SK-N-MC (cell line): ENCODE measurements around the gene KRT82.

Experiments used
- DNase-seq: peaks from one replicate; pipeline ENCODE4 v3.0.0-alpha.2; 2011; ENCODE audit warnings: low read depth, low spot score
- H3K27ac ChIP-seq: fragments of 200-600 bp; sonication (generic); 2 replicates; pipeline ENCODE4 v1.5.1; 2016; ENCODE audit warnings: mixed run types
- H3K36me3 ChIP-seq: fragments of 200-600 bp; sonication (generic); 2 replicates; pipeline ENCODE4 v1.6.1; 2017; ENCODE audit warnings: antibody characterized with exemption, low read length, mixed read lengths; ENCODE audit not compliant: insufficient read depth
- H3K4me3 ChIP-seq: fragments of 200-600 bp; sonication (generic); 2 replicates; pipeline ENCODE4 v1.5.1; 2016
- H3K9ac ChIP-seq: fragments of 200-600 bp; sonication (generic); 2 replicates; pipeline ENCODE4 v1.8.0; 2017; ENCODE audit warnings: mixed run types, mixed read lengths; ENCODE audit not compliant: insufficient read length
- H3K9me3 ChIP-seq: fragments of 200-600 bp; sonication (generic); 2 replicates; pipeline ENCODE4 v1.6.1; 2017; ENCODE audit warnings: low read depth, mild to moderate bottlenecking, antibody characterized with exemption, low read length, moderate library complexity, mixed read lengths
- EZH2 ChIP-seq: fragments of 200-600 bp; sonication (generic); IDR thresholded peaks from one replicate; pipeline ENCODE4 v1.6.1; 2017; ENCODE audit warnings: antibody characterized with exemption
- FOXP2 ChIP-seq: optimal IDR thresholded peaks from 2 replicates; pipeline ENCODE3; 2011; ENCODE audit warnings: mild to moderate bottlenecking, moderate library complexity; ENCODE audit not compliant: insufficient read depth; ENCODE audit errors: extremely low read length, control extremely low read depth
- POLR2AphosphoS5 ChIP-seq: IDR thresholded peaks from 2 replicates; pipeline ENCODE4 v1.6.1; 2012; ENCODE audit warnings: mild to moderate bottlenecking, low read depth, low read length, borderline replicate concordance

Gene KRT82

GRCh38 chr12:52366738-52367485 is 39.2 kb downstream of the KRT82 start, which contains the start of gene KRT85:
KRT85 (minus strand) TSS chr12:52367481; CDS start chr12:52367405, 76 bp downstream.
- no peak within 1 kb of the TSS for H3K27ac ChIP-seq
- TF ChIP-seq EZH2, result no peak
- TF ChIP-seq POLR2AphosphoS5, result no peak
- no peak for TF ChIP-seq FOXP2
- DNase-seq, result no peak
- H3K36me3 ChIP-seq, result no peaks in the 10 kb centered on the region
- H3K9ac ChIP-seq, result no peak within 1 kb of the TSS
- no peak within 1 kb of the TSS for H3K4me3 ChIP-seq
- no peaks in the 10 kb centered on the region for H3K9me3 ChIP-seq

- no peaks in the 10 kb centered on the region for H3K9me3 ChIP-seq
- no peak for TF ChIP-seq POLR2AphosphoS5
- DNase-seq, result no peak
Measured at GRCh38 chr12:52364901-52365489, 41.1 kb downstream of the KRT82 start.

GRCh38 chr12:52364061-52364460 is 42.1 kb downstream of the KRT82 start:
- no peak overlapping the region for H3K4me3 ChIP-seq
- no peak for DNase-seq
- no peaks in the 10 kb centered on the region for H3K9me3 ChIP-seq
- H3K27ac ChIP-seq, result no peak overlapping the region
- TF ChIP-seq EZH2 (no peak), POLR2AphosphoS5 (no peak)
- H3K9ac ChIP-seq, result no peak overlapping the region
- H3K36me3 ChIP-seq, result no peaks in the 10 kb centered on the region

More at GRCh38 chr12:52364901-52365489, 41.1 kb downstream of the KRT82 start:
- H3K27ac ChIP-seq, result no peak overlapping the region
- H3K9ac ChIP-seq, result no peak overlapping the region
- H3K4me3 ChIP-seq, result no peak overlapping the region
- H3K36me3 ChIP-seq, result no peaks in the 10 kb centered on the region

GRCh38 chr12:52363111-52363679 is 42.9 kb downstream of the KRT82 start:
- TF ChIP-seq FOXP2 (no peak), POLR2AphosphoS5 (no peak), EZH2 (no peak)
- Histone ChIP-seq H3K9me3 (no peaks in the 10 kb centered on the region), H3K27ac (no peak overlapping the region), H3K36me3 (no peaks in the 10 kb centered on the region), H3K4me3 (no peak overlapping the region), H3K9ac (no peak overlapping the region)
- no peak for DNase-seq

- no peaks in the 10 kb centered on the region for H3K36me3 ChIP-seq
- TF ChIP-seq FOXP2, result no peak
- no peak for TF ChIP-seq POLR2AphosphoS5
- TF ChIP-seq EZH2, result no peak
- no peak overlapping the region for H3K27ac ChIP-seq
- no peaks in the 10 kb centered on the region for H3K9me3 ChIP-seq
- H3K4me3 ChIP-seq, result no peak overlapping the region
- no peak for DNase-seq
- no peak overlapping the region for H3K9ac ChIP-seq
Measured at GRCh38 chr12:52362118-52362726, 43.9 kb downstream of the KRT82 start.

GRCh38 chr12:52361553-52361952 is 44.6 kb downstream of the KRT82 start:
- Histone ChIP-seq H3K36me3 (no peaks in the 10 kb centered on the region), H3K9me3 (no peaks in the 10 kb centered on the region), H3K27ac (no peak overlapping the region), H3K9ac (no peak overlapping the region), H3K4me3 (no peak overlapping the region)
- TF ChIP-seq EZH2 (no peak), POLR2AphosphoS5 (no peak), FOXP2 (no peak)
- no peak for DNase-seq

- Histone ChIP-seq H3K9ac (no peak overlapping the region), H3K36me3 (no peaks in the 10 kb centered on the region), H3K4me3 (no peak overlapping the region), H3K9me3 (no peaks in the 10 kb centered on the region), H3K27ac (no peak overlapping the region)
- TF ChIP-seq FOXP2 (no peak), EZH2 (no peak), POLR2AphosphoS5 (no peak)
- DNase-seq, result no peak
Measured at GRCh38 chr12:52360663-52361271, 45.4 kb downstream of the KRT82 start.

GRCh38 chr12:52360106-52360662 is 46.0 kb downstream of the KRT82 start:
- Histone ChIP-seq H3K9me3 (no peaks in the 10 kb centered on the region), H3K36me3 (no peaks in the 10 kb centered on the region), H3K9ac (no peak overlapping the region), H3K27ac (no peak overlapping the region), H3K4me3 (no peak overlapping the region)
- DNase-seq, result no peak
- TF ChIP-seq POLR2AphosphoS5, result no peak
- TF ChIP-seq FOXP2, result no peak
- TF ChIP-seq EZH2, result no peak
